Upper lobe of left lung (tissue), 6 donors: ENCODE measurements around the gene CHRNA10. TPM values are rescaled to one million over a fixed set of nuclear protein-coding genes. Genes with fewer than 3 reads are reported as not detected.
"Not testable (repeated sequence)": the region's sequence is repeated elsewhere in the genome, so short reads cannot be mapped to it uniquely, and the experiment has no call there.

Source experiments
- ATAC-seq, 2 donors: fragments of 200-7000 bp; cut with Tn5 transposase; one replicate each; pipeline ENCODE4 v1.9.1; 2022; ENCODE audit warnings: mild to moderate bottlenecking in 2 of 2, moderate library complexity in 2 of 2; ENCODE audit not compliant: low FRiP score in 2 of 2
- DNase-seq, 2 donors: peaks; one replicate each; pipeline ENCODE4 v3.0.0-alpha.2; 2019 to 2020
- H3K27ac ChIP-seq, 4 donors: fragments of 200-600 bp; sonication (generic); one replicate each; pipeline ENCODE4 v1.5.1; 2016 to 2019
- H3K27me3 ChIP-seq, 4 donors: fragments of 200-600 bp; sonication (generic); one replicate each; pipeline ENCODE4 v1.5.1; 2017 to 2019
- H3K36me3 ChIP-seq, 4 donors: fragments of 200-600 bp; sonication (generic); one replicate each; pipeline ENCODE4 v1.5.1; 2016 to 2019
- H3K4me1 ChIP-seq, 4 donors: fragments of 200-600 bp; sonication (generic); one replicate each; pipeline ENCODE4 v1.5.1; 2018 to 2019
- H3K4me3 ChIP-seq, 4 donors: fragments of 200-600 bp; sonication (generic); one replicate each; pipeline ENCODE4 v1.5.1; 2017 to 2019; ENCODE audit warnings: mild to moderate bottlenecking in 2 of 4, moderate library complexity in 1 of 4
- H3K9me3 ChIP-seq, 4 donors: fragments of 200-600 bp; sonication (generic); one replicate each; pipeline ENCODE4 v1.5.1; 2018 to 2019
- CTCF ChIP-seq, 6 experiments: fragments of 450-650 bp in 4 of 6; fragments of 200-600 bp in 2 of 6; sonication (generic) in 2 of 6; IDR thresholded peaks; one replicate each; pipeline ENCODE4 v1.5.1; 2016 to 2019; ENCODE audit warnings: antibody characterized with exemption in 6 of 6
- EP300 ChIP-seq, 4 donors: sonication (generic); formaldehyde crosslinking; IDR thresholded peaks; one replicate each; pipeline ENCODE4 v1.5.1; 2017; ENCODE audit warnings: antibody characterized with exemption in 4 of 4, control low read depth in 2 of 4
- POLR2A ChIP-seq, 4 donors: fragments of 450-650 bp; IDR thresholded peaks; one replicate each; pipeline ENCODE4 v1.5.1; 2016 to 2017; ENCODE audit warnings: antibody characterized with exemption in 4 of 4, mild to moderate bottlenecking in 2 of 4
- POLR2AphosphoS5 ChIP-seq, 2 donors: sonication (generic); formaldehyde crosslinking; IDR thresholded peaks; one replicate each; pipeline ENCODE4 v1.5.1; 2017; ENCODE audit warnings: antibody characterized with exemption in 2 of 2
- WGBS, 2 donors: methylation state at CpG; one replicate each; pipeline ENCODE4 v1.1.5; 2017 to 2018; 5-methylcytosine and 5-hydroxymethylcytosine counted together
- total RNA-seq, 6 donors: library from RNA; depleted of rRNA in 4 of 6; stranded (reverse); fragments of >200 nt in 4 of 6; gene quantifications; one replicate each; pipeline versions ENCODE4 v1.1.0 to v1.2.1, GENCODE V29; 2016 to 2021
- donor health status: DM: no; HTN: no; CAD: no; lungs with moderate emphysema.
- donor health status: DM: no; HTN: yes; CAD: no; lungs with severe emphysema.

Gene CHRNA10
- total RNA-seq, 6 donors from 2014 or later: 0.89 to 6.3 (median 2.3) TPM; not detected in 1

GRCh38 chr11:3662856-3663255, 8.3 kb downstream of the CHRNA10 start:
- no peak for DNase-seq
- TF ChIP-seq POLR2A (IDR thresholded peaks at IDR 0.05) (no peak), CTCF (IDR thresholded peaks at IDR 0.05) (no peak), EP300 (IDR thresholded peaks at IDR 0.05) (no peak), POLR2AphosphoS5 (IDR thresholded peaks at IDR 0.05) (no peak)

GRCh38 chr11:3660960-3661359, 10.2 kb downstream of the CHRNA10 start:
- Histone ChIP-seq H3K9me3 (no peaks in the 10 kb centered on the region), H3K4me1 (no peaks in the 10 kb centered on the region), H3K36me3 (peaks cover 0 to 18% (median 8%) of the 10 kb centered on the region in 4 donors), H3K4me3 (no peak overlapping the region), H3K27me3 (no peaks in the 10 kb centered on the region), H3K27ac (no peak overlapping the region)
- WGBS, 2 donors: 87 to 92% methylated on average over 2 of the region's 2 CpGs
- DNase-seq (no peak), ATAC-seq (peak in 1 of 2 donors; percentile 2)
- no peak for TF ChIP-seq CTCF (IDR thresholded peaks at IDR 0.05)
- no peak for TF ChIP-seq POLR2A (IDR thresholded peaks at IDR 0.05)
- no peak for TF ChIP-seq POLR2AphosphoS5 (IDR thresholded peaks at IDR 0.05)
- no peak for TF ChIP-seq EP300 (IDR thresholded peaks at IDR 0.05)

More at GRCh38 chr11:3662856-3663255, 8.3 kb downstream of the CHRNA10 start:
- Histone ChIP-seq H3K27me3 (no peaks in the 10 kb centered on the region), H3K27ac (no peak overlapping the region), H3K4me3 (no peak overlapping the region), H3K9me3 (no peaks in the 10 kb centered on the region), H3K36me3 (peaks cover 0 to 37% (median 21%) of the 10 kb centered on the region in 4 donors), H3K4me1 (no peaks in the 10 kb centered on the region)
- ATAC-seq: no peak

- H3K27ac ChIP-seq: no peak overlapping the region
- WGBS, 2 donors: 89 to 93% methylated on average over 9 to 28 of the region's 33 CpGs
Measured at GRCh38 chr11:3659595-3660515, 11.3 kb downstream of the CHRNA10 start.

GRCh38 chr11:3658252-3658651, 12.9 kb downstream of the CHRNA10 start:
- no peaks in the 10 kb centered on the region for H3K36me3 ChIP-seq
- no peak overlapping the region for H3K27ac ChIP-seq
- TF ChIP-seq EP300 (IDR thresholded peaks at IDR 0.05): no peak
- no peak for TF ChIP-seq POLR2AphosphoS5 (IDR thresholded peaks at IDR 0.05)
- no peak for TF ChIP-seq POLR2A (IDR thresholded peaks at IDR 0.05)
- TF ChIP-seq CTCF (IDR thresholded peaks at IDR 0.05): no peak
- no peaks in the 10 kb centered on the region for H3K4me1 ChIP-seq
- ATAC-seq: no peak
- H3K27me3 ChIP-seq: no peaks in the 10 kb centered on the region
- H3K4me3 ChIP-seq: no peak overlapping the region
- H3K9me3 ChIP-seq: no peaks in the 10 kb centered on the region
- WGBS, 2 donors: 77 to 90% methylated on average over 8 of the region's 8 CpGs
- DNase-seq: no peak

More at GRCh38 chr11:3659595-3660515, 11.3 kb downstream of the CHRNA10 start:
- H3K27me3 ChIP-seq: no peaks in the 10 kb centered on the region
- DNase-seq (peak in 1 of 2 donors; percentile 84), ATAC-seq (no peak)
- H3K4me3 ChIP-seq: no peak overlapping the region
- H3K36me3 ChIP-seq: peaks cover 0 to 8% (median 3%) of the 10 kb centered on the region in 4 donors
- H3K9me3 ChIP-seq: no peaks in the 10 kb centered on the region
- TF ChIP-seq EP300 (IDR thresholded peaks at IDR 0.05) (no peak), POLR2A (IDR thresholded peaks at IDR 0.05) (no peak), CTCF (IDR thresholded peaks at IDR 0.05) (no peak), POLR2AphosphoS5 (IDR thresholded peaks at IDR 0.05) (no peak)
- H3K4me1 ChIP-seq: no peaks in the 10 kb centered on the region

- ATAC-seq, H3K36me3 ChIP-seq, H3K4me3 ChIP-seq, H3K4me1 ChIP-seq, H3K27ac ChIP-seq, H3K27me3 ChIP-seq, DNase-seq, H3K9me3 ChIP-seq: not testable (repeated sequence)
- WGBS, 2 donors: 82 to 85% methylated on average over 5 of the region's 5 CpGs
Measured at GRCh38 chr11:3657331-3657730, 13.9 kb downstream of the CHRNA10 start.
